ENCODE measurements around the gene KCNJ1. TPM values are rescaled to one million over a fixed set of nuclear protein-coding genes. Genes with fewer than 3 reads are reported as not detected.

Gene KCNJ1
- total RNA-seq, 1 donor = not detected

DNA sequence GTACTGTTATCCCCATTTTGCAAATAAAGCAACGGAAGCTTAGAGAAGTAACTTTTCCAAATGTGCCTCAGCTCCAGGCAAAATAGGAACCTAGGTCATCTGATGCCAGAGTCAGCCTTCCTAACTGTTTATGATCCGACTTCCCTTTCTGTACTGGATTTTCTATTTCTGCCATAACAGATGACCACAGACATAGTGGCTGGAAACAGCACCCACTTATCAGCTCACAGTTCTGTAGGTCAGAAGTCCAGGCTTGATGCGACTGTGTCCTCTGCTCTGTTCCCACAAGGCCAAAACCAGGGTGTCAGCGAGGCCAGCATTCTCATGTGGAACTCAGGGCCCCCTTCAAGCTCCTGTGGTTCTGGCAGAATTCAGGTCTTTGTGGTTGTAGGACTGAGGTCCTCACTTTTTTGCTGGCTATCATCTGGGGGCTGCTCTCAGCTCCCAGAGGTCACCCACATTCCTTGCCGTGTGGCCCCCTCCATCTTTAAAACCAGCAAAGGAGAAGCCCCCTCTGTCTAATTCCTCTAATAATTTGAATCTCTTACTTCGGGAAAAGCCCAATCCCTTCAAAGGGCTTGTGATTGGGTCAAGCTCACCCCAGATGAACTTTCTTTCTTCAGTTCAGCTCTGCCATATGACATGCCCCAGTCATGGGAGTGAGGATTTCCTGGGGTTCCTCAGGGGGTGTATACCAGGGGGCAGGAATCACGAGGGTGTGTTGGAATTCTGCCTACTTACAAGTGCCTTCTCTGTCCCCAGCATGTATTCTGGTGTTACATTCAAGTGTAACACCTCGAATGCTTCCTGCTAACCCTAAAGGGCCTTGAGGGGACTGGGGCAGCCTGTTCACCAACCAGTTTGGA lies 39.3 kb upstream of the KCNJ1 start:
- DNase-seq (ENCODE audit: insufficient read length, low spot score, missing footprints) = no peak
- Histone ChIP-seq H3K9me3 (ENCODE audit: low read depth, low read length) (no peaks in the 10 kb centered on the region), H3K27ac (ENCODE audit: low read depth, low read length) (no peak overlapping the region), H4K20me1 (ENCODE audit: insufficient read depth, low read length) (no peaks in the 10 kb centered on the region), H3K4me2 (ENCODE audit: insufficient read depth, low read length) (peak overlapping the region; percentile 78), H3K27me3 (ENCODE audit: insufficient read depth, low read length) (no peaks in the 10 kb centered on the region), H3K4me3 (ENCODE audit: insufficient read depth, low read length) (peak overlapping the region; percentile 73), H3K36me3 (ENCODE audit: insufficient read depth, low read length) (no peaks in the 10 kb centered on the region), H3K79me2 (ENCODE audit: insufficient read depth, low read length) (no peaks in the 10 kb centered on the region), H2AFZ (ENCODE audit: low read length) (no peak overlapping the region), H3K4me1 (ENCODE audit: insufficient read depth, low read length) (peaks cover 46% of the 10 kb centered on the region)
- TF ChIP-seq, protein P1, sequence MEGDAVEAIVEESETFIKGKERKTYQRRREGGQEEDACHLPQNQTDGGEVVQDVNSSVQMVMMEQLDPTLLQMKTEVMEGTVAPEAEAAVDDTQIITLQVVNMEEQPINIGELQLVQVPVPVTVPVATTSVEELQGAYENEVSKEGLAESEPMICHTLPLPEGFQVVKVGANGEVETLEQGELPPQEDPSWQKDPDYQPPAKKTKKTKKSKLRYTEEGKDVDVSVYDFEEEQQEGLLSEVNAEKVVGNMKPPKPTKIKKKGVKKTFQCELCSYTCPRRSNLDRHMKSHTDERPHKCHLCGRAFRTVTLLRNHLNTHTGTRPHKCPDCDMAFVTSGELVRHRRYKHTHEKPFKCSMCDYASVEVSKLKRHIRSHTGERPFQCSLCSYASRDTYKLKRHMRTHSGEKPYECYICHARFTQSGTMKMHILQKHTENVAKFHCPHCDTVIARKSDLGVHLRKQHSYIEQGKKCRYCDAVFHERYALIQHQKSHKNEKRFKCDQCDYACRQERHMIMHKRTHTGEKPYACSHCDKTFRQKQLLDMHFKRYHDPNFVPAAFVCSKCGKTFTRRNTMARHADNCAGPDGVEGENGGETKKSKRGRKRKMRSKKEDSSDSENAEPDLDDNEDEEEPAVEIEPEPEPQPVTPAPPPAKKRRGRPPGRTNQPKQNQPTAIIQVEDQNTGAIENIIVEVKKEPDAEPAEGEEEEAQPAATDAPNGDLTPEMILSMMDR (IDR thresholded peaks at IDR 0.05; ENCODE audit: extremely low read depth, low read depth, low read length) = no peak

DNA sequence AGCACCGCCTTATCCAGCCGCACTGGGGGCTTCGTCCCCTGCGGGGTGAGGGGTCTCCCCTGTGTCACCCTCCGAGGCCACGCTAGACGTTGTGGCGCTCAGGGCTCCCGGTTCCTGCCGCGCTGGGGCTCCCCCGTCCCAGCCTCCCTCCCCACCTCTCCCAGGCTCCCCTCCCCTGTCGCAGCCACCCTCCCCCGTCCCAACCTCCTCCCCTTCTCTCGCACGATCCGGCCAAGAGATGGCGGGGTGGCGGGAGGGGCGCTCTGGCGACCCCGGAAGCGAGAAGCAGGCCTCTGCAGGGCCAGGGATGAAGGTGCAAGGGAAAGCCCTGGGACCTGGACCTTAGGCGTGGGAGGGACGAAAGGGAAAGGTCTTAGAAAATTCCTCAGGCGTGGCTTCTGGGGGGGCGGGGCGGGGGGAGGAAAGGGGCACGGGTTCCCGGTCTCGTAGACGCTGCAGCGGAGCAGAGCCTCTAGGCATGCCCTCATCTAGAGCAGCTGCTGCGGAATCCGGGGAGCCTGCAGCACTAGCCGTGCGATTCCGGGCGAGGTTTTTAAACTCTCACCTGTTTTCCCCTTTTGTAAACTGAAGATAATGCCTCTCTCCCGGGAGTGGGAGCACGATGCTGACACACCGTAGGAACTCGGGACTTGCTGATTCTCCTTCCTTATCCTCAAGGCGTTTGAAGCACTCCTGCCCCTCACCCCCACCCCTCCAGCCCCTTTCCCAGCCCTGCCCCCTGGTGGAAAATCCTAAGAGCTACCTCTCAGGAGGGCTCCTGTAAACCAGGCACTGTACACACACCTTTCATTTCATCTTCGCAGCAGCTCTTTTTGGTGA lies 38.5 kb upstream of the KCNJ1 start:
- Histone ChIP-seq H3K36me3 (ENCODE audit: insufficient read depth, low read length) (no peaks in the 10 kb centered on the region), H4K20me1 (ENCODE audit: insufficient read depth, low read length) (no peaks in the 10 kb centered on the region), H3K9me3 (ENCODE audit: low read depth, low read length) (no peaks in the 10 kb centered on the region), H3K4me1 (ENCODE audit: insufficient read depth, low read length) (peaks cover 46% of the 10 kb centered on the region), H3K27ac (ENCODE audit: low read depth, low read length) (no peak overlapping the region), H3K79me2 (ENCODE audit: insufficient read depth, low read length) (no peaks in the 10 kb centered on the region), H3K27me3 (ENCODE audit: insufficient read depth, low read length) (no peaks in the 10 kb centered on the region), H3K4me3 (ENCODE audit: insufficient read depth, low read length) (peak overlapping the region; percentile 73), H3K4me2 (ENCODE audit: insufficient read depth, low read length) (peak overlapping the region; percentile 78), H2AFZ (ENCODE audit: low read length) (peak overlapping the region; percentile 77)
- DNase-seq (ENCODE audit: insufficient read length, low spot score, missing footprints) = peak; percentile 90
- TF ChIP-seq, protein P1 (IDR thresholded peaks at IDR 0.05; ENCODE audit: extremely low read depth, low read depth, low read length) = peak; percentile 42

DNA sequence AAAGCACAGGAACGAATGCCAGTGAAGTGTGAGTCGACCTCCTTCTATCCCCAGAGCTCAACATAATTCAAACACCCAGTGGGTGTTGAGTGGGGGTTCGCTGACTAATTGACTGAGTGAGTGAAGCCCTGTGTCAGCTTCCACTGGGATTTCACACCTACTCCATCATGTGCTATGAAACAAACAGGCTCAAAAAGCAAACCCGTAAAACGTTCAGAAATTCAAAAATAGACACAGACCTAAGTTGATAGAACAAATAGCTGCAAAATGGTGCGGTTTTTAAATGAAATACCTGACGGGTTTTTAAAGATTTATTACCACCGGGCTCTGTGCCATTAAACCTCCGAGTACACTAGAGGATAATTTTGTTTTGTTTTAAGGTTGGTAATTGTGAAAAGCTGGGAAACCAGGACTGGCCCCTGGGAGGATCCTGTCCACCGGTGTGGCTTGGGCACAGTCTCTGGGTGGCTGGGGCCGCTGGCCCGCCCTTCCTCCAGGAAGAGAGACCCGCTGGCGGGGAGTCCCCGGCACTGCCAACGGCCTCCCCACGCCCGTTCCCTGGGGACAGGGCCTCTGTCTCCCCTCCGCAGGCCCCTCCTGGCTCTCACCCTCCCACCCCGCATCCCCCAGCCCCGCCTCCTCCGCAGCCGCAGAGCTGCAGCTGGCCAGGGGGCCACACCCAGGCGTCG lies 37.7 kb upstream of the KCNJ1 start:
- no peak overlapping the region for H3K27ac ChIP-seq (ENCODE audit: low read depth, low read length)
- DNase-seq (ENCODE audit: insufficient read length, low spot score, missing footprints) = peak; percentile 94
- H3K79me2 ChIP-seq (ENCODE audit: insufficient read depth, low read length) = no peaks in the 10 kb centered on the region
- peak overlapping the region; percentile 78 for H3K4me2 ChIP-seq (ENCODE audit: insufficient read depth, low read length)
- peak overlapping the region; percentile 73 for H3K4me3 ChIP-seq (ENCODE audit: insufficient read depth, low read length)
- no peaks in the 10 kb centered on the region for H3K36me3 ChIP-seq (ENCODE audit: insufficient read depth, low read length)
- no peaks in the 10 kb centered on the region for H3K9me3 ChIP-seq (ENCODE audit: low read depth, low read length)
- TF ChIP-seq, protein P1 (IDR thresholded peaks at IDR 0.05; ENCODE audit: extremely low read depth, low read depth, low read length) = no peak
- no peaks in the 10 kb centered on the region for H3K27me3 ChIP-seq (ENCODE audit: insufficient read depth, low read length)
- H2AFZ ChIP-seq (ENCODE audit: low read length) = no peak overlapping the region
- no peaks in the 10 kb centered on the region for H4K20me1 ChIP-seq (ENCODE audit: insufficient read depth, low read length)
- H3K4me1 ChIP-seq (ENCODE audit: insufficient read depth, low read length) = peaks cover 46% of the 10 kb centered on the region
